HG03103 (cell line): Measurements from ENCODE around the gene SLC29A4.
"Not testable (repeated sequence)": the region's sequence is repeated elsewhere in the genome, so short reads cannot be mapped to it uniquely, and the experiment has no call there.

Experiments
- ATAC-seq: cut with Tn5 transposase; IDR thresholded peaks from one replicate; pipeline ENCODE4 v1.9.1; 2021; ENCODE audit warnings: low read depth; ENCODE audit not compliant: unreplicated experiment

SLC29A4 gene

DNA sequence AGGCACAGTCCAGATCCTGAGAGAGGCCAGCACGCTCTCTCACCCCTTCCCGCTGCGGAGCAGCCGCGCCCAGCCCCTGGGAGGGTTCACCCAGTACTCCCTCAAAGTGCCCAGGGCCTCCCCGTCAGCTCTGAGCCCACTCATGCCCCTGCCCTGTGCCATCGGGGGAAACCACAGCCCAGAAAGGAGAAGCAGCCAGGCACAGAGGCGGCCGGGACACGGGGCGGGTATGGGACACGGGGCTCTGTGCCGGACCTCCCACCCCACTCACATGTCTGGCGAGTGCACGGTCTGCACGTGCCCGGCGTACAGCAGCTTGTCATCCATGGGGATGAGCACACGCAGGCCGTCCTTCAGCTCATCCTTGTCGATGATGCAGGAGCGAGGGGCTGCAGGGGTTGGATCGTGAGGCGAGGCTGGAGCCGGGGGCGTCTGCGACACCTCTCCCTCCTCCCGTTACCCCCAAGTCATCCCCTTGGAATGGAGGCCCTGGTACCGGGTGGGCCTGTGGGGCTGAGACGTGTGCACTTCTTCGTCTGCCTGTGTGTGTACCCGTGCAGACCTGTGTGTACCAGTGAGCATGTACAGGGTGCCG lies 38.2 kb downstream of the SLC29A4 start:
- no peak for ATAC-seq

DNA sequence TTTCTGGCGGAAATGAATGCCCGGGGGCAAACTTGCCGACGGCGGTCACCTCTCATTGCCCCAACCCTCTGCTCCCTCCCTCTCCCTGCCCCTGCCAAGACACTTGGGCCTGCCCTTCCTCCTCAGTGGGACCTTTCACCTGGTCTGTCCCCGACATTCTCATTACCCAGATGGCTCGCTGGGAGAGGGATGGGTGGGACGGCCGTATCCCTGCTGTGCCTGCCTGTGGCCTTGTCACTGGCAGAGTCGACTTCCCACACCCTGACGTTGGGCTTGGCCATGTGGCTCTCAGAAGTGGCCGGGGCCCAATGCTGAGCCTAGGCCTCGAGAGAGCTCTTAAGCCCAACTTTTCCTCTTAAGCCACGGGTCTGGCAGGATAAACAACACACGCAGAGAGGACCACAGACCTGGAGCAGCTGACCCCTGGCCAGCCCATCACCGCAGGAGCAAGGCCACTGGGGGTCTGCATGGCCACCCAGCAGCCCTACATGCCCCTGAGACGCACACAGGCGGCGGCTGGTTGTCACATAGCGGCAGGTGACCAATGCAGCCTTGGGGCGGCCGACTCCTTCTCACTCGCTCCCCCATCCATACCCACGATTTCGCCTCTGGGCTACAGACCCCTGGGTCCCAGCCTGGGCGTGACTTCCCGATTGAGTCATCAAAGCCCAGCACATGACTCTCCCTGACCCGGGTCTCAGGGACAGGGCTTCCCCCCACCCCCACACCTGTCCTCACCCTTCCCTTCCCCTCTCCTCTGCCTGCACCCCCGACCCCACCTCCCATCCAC lies 40.1 kb downstream of the SLC29A4 start:
- ATAC-seq = no peak

DNA sequence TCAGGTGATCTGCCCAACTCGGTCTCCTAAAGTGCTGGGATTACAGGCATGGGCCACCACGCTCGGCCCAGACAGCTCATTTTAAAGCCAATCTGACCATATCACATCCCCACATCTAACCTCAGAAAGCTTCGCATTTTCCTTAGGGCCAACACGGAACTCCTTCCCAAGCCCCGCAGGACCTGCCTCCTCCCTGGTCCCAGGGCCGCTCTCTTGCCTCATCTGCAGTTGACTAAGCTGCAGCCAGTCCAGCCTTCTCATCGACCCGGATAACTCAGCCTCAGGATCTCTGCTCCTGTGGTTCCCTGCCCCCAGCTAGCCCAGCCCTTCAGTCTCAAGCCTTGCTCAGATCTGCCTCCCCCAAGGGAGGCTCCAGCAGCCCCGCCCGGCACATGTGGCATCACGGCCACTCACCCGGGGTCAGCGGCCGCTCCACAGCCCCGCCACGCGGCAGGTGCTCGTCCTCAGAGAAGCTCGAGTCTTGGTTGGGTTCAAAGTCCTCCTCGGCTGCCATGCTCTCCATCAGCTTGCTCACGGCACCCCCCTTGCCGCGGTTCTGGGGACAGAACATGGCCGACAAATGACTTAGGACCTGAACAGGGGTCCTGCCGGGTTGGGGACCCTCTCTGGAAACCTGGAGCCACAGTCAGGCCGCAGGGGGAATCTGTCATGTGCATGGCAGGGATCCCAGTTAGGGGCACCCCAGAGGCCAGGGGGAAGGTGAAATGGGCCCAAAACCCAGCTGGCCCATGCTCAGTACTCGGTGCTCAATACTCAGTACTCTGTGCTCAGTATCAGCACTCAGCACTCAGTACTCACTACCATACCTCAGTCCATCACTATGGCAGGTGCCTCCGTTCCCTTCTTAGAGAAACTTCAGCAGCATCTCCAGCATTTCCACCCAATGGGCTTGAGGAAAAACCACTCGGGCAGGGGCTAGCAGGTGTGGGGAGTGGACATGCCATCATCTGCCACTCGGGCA lies 41.3 kb downstream of the SLC29A4 start:
- not testable (repeated sequence) for ATAC-seq

DNA sequence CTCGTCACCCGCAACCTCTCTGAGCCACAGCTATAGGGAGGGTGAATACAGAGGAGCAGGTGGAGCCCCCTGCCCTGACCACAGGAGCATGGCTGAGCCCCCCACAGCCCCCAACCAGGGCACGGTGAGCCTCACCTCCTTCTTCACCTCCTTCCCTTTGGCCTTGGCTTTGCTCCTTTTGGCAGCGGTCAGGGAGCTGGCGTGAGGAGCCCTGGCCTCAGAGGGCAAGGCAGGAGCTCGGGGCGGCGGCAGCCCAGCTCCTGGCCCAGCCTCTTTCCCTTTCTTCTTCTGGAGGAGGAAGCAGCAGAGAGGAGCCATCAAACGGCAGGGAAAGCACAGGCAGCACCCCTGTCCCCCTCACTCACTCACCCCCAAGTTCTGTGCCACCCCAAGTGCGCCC lies 42.2 kb downstream of the SLC29A4 start:
- ATAC-seq = no peak

DNA sequence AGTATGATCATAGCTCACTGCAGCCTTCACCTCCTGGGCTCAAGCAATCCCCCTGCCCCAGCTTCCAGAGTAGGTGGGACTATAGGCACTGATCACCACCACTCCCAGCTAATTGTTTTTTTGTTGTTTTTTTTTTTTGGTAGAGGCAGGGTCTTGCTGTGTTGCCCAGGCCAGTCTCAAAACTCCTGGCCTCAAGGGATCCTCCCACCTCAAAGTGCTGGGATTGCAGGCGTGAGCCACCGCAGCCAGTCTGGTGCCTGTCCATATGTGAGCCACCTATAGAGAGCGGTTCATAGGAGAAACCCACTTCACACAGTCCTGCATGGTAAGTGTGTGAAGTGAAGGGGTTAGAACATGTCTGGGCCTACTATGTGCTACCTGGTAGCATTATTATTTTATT lies 47.5 kb downstream of the SLC29A4 start:
- ATAC-seq = no peak

DNA sequence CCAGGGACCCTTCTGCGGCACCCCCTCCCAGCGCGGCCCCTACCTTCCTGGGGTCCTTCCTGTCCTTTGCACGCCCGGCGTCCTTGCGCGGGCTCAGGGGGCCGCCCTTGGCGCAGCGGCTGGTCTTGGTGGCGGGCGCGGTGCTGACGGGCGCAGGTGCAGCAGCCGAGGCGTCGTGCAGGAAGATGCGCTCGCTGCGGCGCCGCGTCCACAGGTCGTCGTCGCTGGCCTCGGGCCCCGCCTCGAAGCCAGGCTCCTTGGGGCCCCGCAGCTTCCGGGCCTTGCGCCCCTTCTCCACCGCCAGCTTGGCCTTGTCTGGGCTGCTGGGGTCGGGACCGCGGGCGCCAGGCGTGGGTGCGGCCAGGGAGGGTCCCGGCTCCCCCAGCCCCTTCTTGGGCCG lies 49.8 kb downstream of the SLC29A4 start:
- no peak for ATAC-seq

DNA sequence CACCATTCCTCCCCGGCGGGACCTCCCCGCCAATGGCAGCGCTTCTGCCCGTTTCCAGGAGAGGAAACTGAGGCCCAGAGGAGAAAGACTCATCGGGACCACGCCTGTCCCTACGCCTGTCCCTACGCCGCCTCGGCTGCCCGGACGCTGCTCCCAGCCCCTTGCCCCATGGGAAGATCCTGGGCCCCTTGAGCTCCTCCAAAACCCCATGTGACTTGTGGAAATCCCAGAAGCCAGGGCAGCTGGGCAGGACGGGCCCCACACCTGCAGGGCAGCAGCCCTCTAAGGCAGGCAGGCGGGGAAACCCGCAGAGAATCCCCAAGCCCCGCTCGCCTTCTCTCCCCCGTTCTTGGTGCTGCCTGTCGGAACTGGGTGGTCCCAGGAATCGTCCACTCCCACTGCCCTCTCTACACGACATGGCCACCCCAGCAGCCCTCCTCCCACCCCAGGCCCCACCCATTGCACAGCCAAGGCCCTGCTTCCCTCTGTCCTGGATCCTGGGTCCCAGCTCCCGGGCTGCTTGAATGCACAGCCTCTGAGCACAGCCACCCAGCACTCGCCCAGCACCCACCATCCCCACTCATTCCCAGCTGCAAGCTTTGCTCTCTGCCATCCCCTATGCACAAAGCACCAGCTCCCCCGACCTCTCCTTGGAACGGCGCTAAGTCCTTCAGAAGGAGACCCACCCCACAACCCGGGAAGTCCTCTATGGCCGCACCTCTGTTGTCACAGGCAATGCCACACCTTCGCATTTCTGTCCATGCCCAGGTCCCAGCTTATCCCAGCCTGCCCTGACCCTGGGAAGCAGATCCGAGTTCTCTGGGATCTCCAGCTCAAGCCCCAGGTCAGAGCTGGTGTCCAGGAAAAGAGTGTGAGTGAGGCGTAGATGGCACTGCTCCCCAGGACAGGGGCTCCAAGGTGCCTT lies 50.6 kb downstream of the SLC29A4 start:
- no peak for ATAC-seq

DNA sequence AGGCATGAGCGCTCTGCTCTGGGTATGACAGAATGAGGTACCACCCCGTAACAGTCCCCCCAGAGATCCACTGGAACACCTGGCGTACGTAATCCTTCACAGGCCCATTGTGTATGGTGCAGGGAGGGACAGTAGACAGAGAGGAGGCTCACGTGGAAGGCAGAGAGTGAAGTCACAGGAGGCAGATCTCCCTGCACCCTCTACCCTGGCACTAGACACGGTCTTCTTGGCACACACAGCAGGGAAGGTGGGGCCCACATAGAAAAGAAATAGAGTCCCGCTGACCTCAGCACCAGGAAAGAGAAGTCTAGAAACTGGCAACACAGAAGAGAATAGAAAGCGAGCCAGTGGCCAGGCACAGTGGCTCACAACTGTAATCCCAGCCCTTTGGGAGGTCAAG lies 51.9 kb downstream of the SLC29A4 start:
- no peak for ATAC-seq

DNA sequence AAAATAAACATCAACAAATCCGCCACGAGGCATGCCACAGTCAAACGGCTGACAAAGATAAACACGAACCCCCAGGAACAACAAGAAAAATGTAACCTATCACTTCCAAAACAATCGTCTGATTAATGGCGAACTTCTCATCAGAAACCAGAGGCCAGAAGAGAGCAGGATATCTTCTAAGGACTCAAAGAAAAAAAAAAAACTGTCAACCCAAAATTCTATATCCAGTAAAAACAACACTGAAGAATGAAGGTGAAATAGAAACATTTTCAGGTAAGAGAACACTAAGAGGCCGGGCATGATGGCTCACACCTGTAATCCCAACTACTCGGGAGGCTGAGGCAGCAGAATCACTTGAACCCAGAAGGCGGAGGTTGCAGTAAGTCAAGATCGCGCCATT lies 54.3 kb downstream of the SLC29A4 start:
- no peak for ATAC-seq

DNA sequence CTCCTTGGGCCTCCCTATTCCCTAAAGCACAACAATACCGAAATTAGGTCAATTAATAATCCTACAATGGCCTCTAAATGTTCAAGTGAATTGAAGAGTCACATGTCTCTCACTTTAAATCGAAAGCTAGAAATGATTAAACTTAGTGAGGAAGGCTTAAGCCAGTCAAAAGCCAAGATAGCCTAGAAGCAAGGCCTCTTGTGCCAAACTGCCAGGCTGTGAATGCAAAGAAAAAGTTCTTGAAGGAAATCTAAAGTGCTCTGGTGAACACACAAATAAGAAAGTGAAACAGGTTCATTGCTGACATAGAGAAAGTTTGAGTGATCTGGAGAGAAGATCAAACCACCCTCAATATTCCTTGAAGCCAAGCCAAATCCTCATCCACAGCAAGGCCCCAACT lies 57.2 kb downstream of the SLC29A4 start:
- ATAC-seq = no peak

DNA sequence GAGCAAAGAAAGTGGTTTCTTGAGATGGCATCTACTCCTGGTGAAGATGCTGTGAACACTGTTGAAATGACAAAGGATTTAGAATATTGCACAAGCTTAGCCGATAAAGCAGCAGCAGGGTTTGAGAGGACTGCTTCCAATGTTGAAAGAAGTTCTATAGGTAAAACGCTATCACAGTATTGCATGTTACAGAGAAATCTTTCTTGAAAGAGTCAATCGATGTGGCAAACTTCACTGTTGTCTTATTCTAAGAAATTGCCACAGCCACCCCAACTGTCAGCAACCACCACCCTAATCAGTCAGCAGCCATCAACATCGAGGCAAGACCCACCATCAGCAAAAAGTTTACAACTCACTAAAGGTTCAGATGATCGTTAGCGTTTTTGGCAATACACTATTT lies 59.9 kb downstream of the SLC29A4 start:
- ATAC-seq = no peak

DNA sequence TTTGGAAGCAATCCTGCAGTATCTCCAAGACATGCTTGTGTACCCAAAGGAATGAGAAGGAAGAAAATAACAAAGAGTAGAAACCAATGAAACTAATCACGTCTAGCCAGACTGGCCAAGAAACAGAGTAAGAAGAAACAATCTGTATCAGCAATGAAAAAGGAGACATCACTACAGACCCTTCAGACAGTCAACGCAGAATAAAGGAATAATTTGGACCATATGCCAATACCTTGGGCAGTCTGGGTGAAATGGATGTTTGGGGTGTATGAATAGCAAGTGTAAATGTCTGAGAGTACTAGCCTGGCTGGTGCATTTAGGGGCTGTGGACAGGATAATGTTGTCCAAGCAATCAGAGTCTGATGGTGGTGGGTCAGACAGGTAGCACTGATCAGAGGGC lies 61.1 kb downstream of the SLC29A4 start:
- no peak for ATAC-seq

DNA sequence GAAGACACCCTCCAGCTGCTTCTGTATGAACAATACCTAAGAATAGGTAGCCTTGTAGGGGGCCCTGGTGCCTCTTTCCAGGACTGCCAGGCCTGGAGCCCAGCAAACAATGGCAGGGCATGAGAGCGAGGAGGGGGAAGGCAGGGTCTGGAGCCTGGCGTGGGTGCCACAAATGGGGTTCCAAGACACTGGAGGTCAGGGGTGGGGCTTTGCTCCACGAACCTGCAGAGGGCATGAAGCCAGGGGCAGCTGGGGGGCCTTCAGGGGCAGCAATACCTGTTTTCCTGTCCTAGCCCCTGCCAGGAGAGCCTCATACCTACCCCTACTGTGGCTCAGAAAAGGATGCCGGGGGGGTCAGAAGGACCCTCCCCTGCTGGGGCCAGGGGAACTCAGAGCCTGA lies 61.6 kb downstream of the SLC29A4 start:
- ATAC-seq = no peak

DNA sequence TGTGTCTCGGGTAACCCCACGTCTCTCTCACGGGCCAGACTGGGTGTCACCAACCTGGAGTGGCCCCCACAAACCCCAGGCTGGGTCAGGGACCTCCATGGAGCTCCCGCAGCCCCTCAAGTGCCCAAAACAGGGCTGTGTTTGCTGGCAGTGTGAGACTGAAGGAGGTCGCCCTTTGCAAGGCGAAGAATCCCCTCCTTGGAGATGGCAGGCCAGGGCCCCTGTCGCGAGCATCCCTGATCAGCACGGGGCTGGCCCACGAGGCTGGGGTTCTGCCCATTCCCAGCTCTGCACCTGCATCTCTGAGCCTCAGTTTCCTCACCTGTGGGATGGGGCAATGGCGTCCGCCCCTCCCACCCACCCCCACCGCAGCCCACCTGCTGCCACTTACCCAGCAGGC lies 62.4 kb downstream of the SLC29A4 start:
- ATAC-seq = no peak

DNA sequence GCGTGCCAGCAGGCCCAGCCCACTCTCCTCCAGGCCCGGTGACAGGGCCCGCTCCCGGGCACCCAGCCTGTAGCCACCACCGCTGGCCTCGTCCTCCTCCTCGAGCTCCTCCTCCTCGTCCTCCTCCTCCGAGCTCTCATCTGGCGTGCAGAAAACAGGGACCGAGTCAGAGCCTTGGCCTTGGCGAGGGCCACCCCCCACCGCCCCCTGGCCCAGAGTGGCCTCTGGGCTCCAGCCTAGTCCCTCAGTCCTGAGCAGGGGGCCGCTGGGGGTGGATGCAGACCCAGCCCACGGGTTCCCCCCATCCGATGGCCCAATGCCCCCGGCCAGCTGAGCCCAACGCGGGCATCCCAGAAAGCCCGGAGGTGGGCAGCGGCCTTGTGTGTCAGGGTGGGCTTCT lies 62.9 kb downstream of the SLC29A4 start:
- no peak for ATAC-seq

DNA sequence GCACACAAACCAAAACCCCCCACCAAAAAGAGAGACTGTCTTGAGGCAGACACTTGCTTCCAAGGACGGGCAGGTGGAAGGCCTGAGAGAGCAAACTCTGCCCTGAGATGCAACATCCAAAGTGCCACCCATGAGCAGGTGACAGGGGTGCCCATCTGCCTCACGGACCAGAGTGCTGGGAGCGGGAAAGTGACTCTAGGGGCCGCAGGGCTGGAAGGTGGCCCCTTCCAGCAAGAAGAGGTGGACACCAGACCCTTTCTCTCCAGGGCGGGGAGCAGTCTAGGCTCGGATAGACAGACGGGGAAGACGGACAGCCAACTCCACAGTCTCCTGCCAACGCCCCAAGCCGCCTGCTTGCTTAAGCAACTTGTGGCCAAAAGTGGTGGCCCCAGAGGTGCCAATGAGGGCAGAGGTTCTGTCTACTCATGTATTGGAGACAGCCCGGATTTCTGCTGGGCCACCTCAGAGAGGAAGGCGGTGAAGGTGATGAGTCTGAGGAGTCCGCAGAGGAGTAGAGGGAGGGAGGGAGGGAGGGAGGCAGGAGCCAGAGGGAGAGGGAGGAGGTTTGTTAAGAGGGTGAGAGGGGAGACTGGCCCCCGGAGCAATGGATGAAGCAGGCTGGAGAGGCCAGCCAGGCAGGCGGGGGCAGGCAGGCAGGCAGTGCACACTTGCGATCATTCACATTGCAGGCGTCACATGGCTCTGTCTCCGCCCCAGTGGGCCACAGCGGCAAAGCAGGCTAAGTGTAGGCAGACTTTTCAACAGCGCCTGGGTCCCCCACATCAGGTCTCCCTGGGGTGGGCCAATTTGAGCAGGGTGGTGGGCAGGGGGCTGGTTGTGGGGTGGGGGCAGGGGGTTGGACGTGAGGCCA lies 65.6 kb downstream of the SLC29A4 start:
- ATAC-seq = no peak

DNA sequence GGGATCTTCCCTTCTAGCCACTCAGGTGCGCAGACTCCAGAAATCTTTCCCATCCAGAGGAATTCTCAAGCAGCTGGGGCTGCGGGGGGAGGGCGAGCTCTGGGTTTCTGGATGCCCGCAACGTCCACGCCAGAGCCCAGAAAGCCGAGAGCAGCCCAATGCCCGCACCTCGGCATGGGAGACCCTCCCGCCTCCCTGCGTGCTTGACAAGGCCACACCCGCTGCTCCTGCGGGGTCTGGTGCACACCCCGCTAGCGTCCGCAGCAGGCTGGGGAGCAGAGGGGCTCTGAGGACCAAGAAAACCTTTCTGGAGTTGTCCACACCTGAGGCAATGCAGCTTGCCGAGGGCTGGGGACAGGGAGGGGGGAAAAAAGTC lies 66.2 kb downstream of the SLC29A4 start:
- ATAC-seq = no peak

DNA sequence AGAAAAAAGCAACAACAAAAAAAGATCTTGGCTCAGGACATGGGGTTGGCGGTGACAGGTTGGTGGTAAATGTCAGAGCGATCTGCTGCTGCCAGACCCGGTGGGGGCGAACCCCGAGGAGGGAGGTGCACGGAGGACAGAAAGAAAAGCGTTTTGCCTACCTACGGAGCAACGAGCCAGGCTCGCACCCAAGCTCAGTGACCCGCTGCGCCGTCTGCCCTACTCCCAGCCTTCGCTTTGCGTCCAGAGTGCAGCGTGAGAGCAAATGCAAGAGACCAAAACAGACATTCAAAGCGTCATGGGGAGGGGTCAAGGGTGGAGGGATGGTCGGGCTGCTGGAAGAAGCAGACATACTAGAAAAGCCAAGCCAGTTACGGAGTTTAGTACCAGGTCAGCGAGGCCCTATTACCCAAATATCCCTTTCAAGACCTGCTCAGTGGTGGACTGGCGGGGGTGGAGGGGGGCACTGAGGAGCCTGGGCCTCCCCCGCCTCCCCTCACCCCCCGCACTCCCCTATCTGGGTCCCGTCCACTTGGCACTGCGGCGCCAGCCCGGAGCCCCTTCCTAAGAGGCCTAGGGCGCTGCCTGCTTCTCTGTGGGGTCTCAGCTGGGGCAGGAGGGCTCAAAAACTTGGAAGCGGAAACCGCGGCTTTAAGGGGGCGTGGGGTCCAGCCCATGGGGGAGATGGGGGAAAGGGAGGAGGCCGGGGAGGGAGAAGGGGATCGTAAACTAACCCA lies 66.9 kb downstream of the SLC29A4 start:
- ATAC-seq = no peak

DNA sequence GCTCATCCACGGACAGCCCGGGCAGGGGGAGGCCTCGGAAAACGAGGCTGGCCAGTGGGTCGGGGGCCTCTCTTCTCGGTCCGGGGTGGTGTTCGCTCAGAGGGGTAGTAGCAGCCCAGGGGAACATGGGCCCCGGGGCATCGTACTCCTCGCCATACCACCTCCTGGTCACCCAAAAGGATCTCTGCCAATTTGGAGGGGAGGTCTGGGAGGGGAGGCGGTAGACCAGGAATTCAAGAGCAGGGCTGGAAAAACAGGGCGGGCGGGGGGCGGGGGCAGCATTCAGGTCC lies 67.4 kb downstream of the SLC29A4 start:
- no peak for ATAC-seq
